Small intestine (tissue), 7 donors: ENCODE data around the gene PANK2. TPM values are rescaled to one million over a fixed set of nuclear protein-coding genes. Genes with fewer than 3 reads are reported as not detected.
"Not testable (repeated sequence)": the region's sequence is repeated elsewhere in the genome, so short reads cannot be mapped to it uniquely, and the experiment has no call there.

Source experiments
- DNase-seq, 2 donors: peaks; one replicate each; pipeline versions ENCODE4 v3.0.0 to v3.0.0-alpha.2; 2013
- FAIRE-seq: peaks from 2 replicates; lab custom pipeline; 2012; peaks lifted over from hg19 to GRCh38; lab: Jason Lieb, UNC
- H3K27ac ChIP-seq, 3 donors: one replicate each; pipeline ENCODE4 v1.5.1; 2013; ENCODE audit warnings: low read length in 2 of 3, mild to moderate bottlenecking in 2 of 3, control low read depth in 1 of 3, inconsistent platforms in 1 of 3, low read depth in 1 of 3, moderate library complexity in 1 of 3
- H3K27me3 ChIP-seq, 3 donors: one replicate each; pipeline ENCODE4 v1.6.1; 2013; ENCODE audit warnings: low read length in 3 of 3, inconsistent platforms in 1 of 3; ENCODE audit not compliant: control insufficient read depth in 3 of 3, insufficient read depth in 3 of 3
- H3K36me3 ChIP-seq, 3 donors: one replicate each; pipeline ENCODE4 v1.6.1; 2013; ENCODE audit warnings: low read length in 3 of 3, inconsistent platforms in 1 of 3, low read depth in 1 of 3, mild to moderate bottlenecking in 1 of 3, moderate library complexity in 1 of 3; ENCODE audit not compliant: control insufficient read depth in 3 of 3, insufficient read depth in 2 of 3
- H3K4me1 ChIP-seq, 3 donors: one replicate each; pipeline ENCODE4 v1.6.1; 2013; ENCODE audit warnings: low read length in 2 of 3, inconsistent platforms in 1 of 3, low read depth in 1 of 3, mild to moderate bottlenecking in 1 of 3, moderate library complexity in 1 of 3; ENCODE audit not compliant: control insufficient read depth in 3 of 3, insufficient read depth in 2 of 3
- H3K4me3 ChIP-seq, 3 donors: one replicate each; pipeline ENCODE4 v1.5.1; 2013; ENCODE audit warnings: low read length in 3 of 3, control low read depth in 1 of 3, inconsistent platforms in 1 of 3, low read depth in 1 of 3, mild to moderate bottlenecking in 1 of 3, moderate library complexity in 1 of 3
- H3K9me3 ChIP-seq, 2 donors: one replicate each; pipeline ENCODE4 v1.6.1; 2013; ENCODE audit warnings: low read depth in 1 of 2, low read length in 1 of 2; ENCODE audit not compliant: control insufficient read depth in 2 of 2, insufficient read depth in 1 of 2
- WGBS, 3 donors: extraction: QIAGEN DNeasy Blood & Tissue Kit; methylation state at CpG; one replicate each; pipeline ENCODE4 v1.1.7; 2013; 5-methylcytosine and 5-hydroxymethylcytosine counted together
- polyA plus RNA-seq, 4 donors: library from polyadenylated mRNA; stranded (reverse) in 3 of 4; unstranded in 1 of 4; fragments of 200-250 nt in 3 of 4; fragments of 120-200 nt in 1 of 4; gene quantifications; one replicate each; pipeline versions ENCODE4 v1.2.1 to v1.2.3, GENCODE V29; 2013
- donor health status: healthy with polysubstance abuse.
- donor health status: control.
- donor health status: control.
- donor health status: Bipolar disorder and iron deficiency.
- donor health status: healthy.

Gene PANK2
- polyA plus RNA-seq, 4 donors: 18.9 to 35.1 (median 22.9) TPM

GRCh38 chr20:3873507-3873906 lies 15.7 kb upstream of the PANK2 start:
- H3K9me3 ChIP-seq: no peaks in the 10 kb centered on the region
- DNase-seq: no peak
- H3K36me3 ChIP-seq: peaks cover 4 to 62% (median 10%) of the 10 kb centered on the region in 3 donors
- no peak overlapping the region for H3K4me3 ChIP-seq
- H3K4me1 ChIP-seq: peaks cover 0 to 3% (median 0%) of the 10 kb centered on the region in 3 donors
- no peak for FAIRE-seq
- no peak overlapping the region for H3K27ac ChIP-seq
- WGBS, 3 donors: 96 to 98% (median 97%) methylated on average over 5 of the region's 5 CpGs
- no peaks in the 10 kb centered on the region for H3K27me3 ChIP-seq

- no peak for DNase-seq
- Histone ChIP-seq H3K36me3 (peaks cover 4 to 61% (median 10%) of the 10 kb centered on the region in 3 donors), H3K4me3 (no peak overlapping the region), H3K27ac (no peak overlapping the region), H3K9me3 (no peaks in the 10 kb centered on the region), H3K4me1 (peaks cover 0 to 3% (median 0%) of the 10 kb centered on the region in 3 donors), H3K27me3 (no peaks in the 10 kb centered on the region)
- FAIRE-seq: no peak
- WGBS, 3 donors: 64 to 88% (median 72%) methylated on average over 3 of the region's 3 CpGs
These were observed 14.9 kb upstream of the PANK2 start for GRCh38 chr20:3874194-3874844.

GRCh38 chr20:3875378-3875974 lies 13.7 kb upstream of the PANK2 start:
- Histone ChIP-seq H3K27me3 (no peaks in the 10 kb centered on the region), H3K27ac (no peak overlapping the region), H3K4me3 (no peak overlapping the region), H3K36me3 (peaks cover 4 to 51% (median 10%) of the 10 kb centered on the region in 3 donors), H3K4me1 (no peaks in the 10 kb centered on the region), H3K9me3 (no peaks in the 10 kb centered on the region)
- FAIRE-seq (no peak), DNase-seq (no peak)
- WGBS, 3 donors: 81 to 87% (median 86%) methylated on average over 9 of the region's 9 CpGs

- H3K4me1 ChIP-seq: no peaks in the 10 kb centered on the region
- no peaks in the 10 kb centered on the region for H3K9me3 ChIP-seq
- no peak overlapping the region for H3K4me3 ChIP-seq
- 36 to 65% (median 64%) methylated on average over 1 of the region's 1 CpG for WGBS, 3 donors
- peaks cover 4 to 50% (median 10%) of the 10 kb centered on the region in 3 donors for H3K36me3 ChIP-seq
- no peak for FAIRE-seq
- no peak overlapping the region for H3K27ac ChIP-seq
- no peak for DNase-seq
- no peaks in the 10 kb centered on the region for H3K27me3 ChIP-seq
These were observed 13.2 kb upstream of the PANK2 start for GRCh38 chr20:3876000-3876399.

- Histone ChIP-seq H3K27ac (no peak overlapping the region), H3K27me3 (no peaks in the 10 kb centered on the region), H3K4me3 (no peak overlapping the region), H3K36me3 (peaks cover 4 to 45% (median 5%) of the 10 kb centered on the region in 3 donors), H3K4me1 (no peaks in the 10 kb centered on the region), H3K9me3 (no peaks in the 10 kb centered on the region)
- DNase-seq (no peak), FAIRE-seq (no peak)
These were observed 12.5 kb upstream of the PANK2 start for GRCh38 chr20:3876676-3877075.

GRCh38 chr20:3878921-3879274 lies 10.3 kb upstream of the PANK2 start:
- H3K4me1 ChIP-seq, H3K27me3 ChIP-seq, H3K9me3 ChIP-seq, H3K27ac ChIP-seq, DNase-seq, H3K4me3 ChIP-seq, FAIRE-seq: not testable (repeated sequence)
- 95 to 98% (median 98%) methylated on average over 4 of the region's 4 CpGs for WGBS, 3 donors
- H3K36me3 ChIP-seq: peaks cover 1 to 28% (median 1%) of the 10 kb centered on the region in 3 donors

GRCh38 chr20:3885715-3886114 lies 3.5 kb upstream of the PANK2 start:
- H3K36me3 ChIP-seq: peaks cover 0 to 6% (median 2%) of the 10 kb centered on the region in 3 donors
- H3K4me1 ChIP-seq: peaks cover 0 to 4% (median 1%) of the 10 kb centered on the region in 3 donors
- no peaks in the 10 kb centered on the region for H3K27me3 ChIP-seq
- no peak overlapping the region for H3K4me3 ChIP-seq
- no peak overlapping the region for H3K27ac ChIP-seq
- 92 to 96% (median 95%) methylated on average over 3 of the region's 3 CpGs for WGBS, 3 donors
- DNase-seq: no peak
- no peak for FAIRE-seq
- no peaks in the 10 kb centered on the region for H3K9me3 ChIP-seq

GRCh38 chr20:3887876-3888620 lies 1.1 kb upstream of the PANK2 start:
- 20 to 23% (median 21%) methylated on average over 15 of the region's 15 CpGs for WGBS, 3 donors
- FAIRE-seq: no peak

More at GRCh38 chr20:3887876-3888620, 1.1 kb upstream of the PANK2 start:
- peak overlapping the region; percentile 75 to 92 (median 79) for H3K27ac ChIP-seq
- peaks cover 7 to 10% (median 7%) of the 10 kb centered on the region in 3 donors for H3K4me1 ChIP-seq
- peak overlapping the region; percentile 82 to 99 (median 85) for H3K4me3 ChIP-seq
- peaks cover 0 to 12% (median 2%) of the 10 kb centered on the region in 3 donors for H3K36me3 ChIP-seq
- DNase-seq: peak in 1 of 2 donors; percentile 58
- no peaks in the 10 kb centered on the region for H3K9me3 ChIP-seq
- H3K27me3 ChIP-seq: no peaks in the 10 kb centered on the region
